C4-2B (cell line): ENCODE data around the gene SSH2.

Experiments used
- ZFX ChIP-seq: fragments of 450-650 bp; IDR thresholded peaks from 2 replicates; pipeline ENCODE4 v1.6.1; 2017
- TF ChIP-seq, protein P1 (sequence below): fragments of 450-650 bp; conservative IDR thresholded peaks from 2 replicates; pipeline ENCODE4 v1.5.1; 2017; ENCODE audit warnings: mild to moderate bottlenecking

DNA sequence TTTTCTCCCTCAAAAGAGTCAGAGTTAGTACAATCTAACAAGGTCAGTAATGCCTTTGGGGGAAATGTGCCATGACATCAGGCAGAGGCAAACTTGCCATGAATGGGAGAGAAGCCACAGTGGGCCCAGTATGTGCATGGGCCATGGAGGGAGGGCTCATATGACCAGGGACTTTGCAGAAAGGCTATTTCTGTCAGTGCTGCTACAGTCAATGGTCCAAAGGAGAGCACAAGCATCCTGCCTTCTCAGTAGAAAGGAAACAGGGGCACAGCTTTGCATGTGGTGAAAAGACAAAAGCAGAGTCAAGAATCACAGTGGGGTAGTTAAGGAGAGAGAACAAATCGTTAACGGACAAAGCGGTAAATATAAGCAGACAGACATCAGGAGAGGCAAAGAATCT is 296.1 kb downstream of the SSH2 start:
- TF ChIP-seq, protein P1, sequence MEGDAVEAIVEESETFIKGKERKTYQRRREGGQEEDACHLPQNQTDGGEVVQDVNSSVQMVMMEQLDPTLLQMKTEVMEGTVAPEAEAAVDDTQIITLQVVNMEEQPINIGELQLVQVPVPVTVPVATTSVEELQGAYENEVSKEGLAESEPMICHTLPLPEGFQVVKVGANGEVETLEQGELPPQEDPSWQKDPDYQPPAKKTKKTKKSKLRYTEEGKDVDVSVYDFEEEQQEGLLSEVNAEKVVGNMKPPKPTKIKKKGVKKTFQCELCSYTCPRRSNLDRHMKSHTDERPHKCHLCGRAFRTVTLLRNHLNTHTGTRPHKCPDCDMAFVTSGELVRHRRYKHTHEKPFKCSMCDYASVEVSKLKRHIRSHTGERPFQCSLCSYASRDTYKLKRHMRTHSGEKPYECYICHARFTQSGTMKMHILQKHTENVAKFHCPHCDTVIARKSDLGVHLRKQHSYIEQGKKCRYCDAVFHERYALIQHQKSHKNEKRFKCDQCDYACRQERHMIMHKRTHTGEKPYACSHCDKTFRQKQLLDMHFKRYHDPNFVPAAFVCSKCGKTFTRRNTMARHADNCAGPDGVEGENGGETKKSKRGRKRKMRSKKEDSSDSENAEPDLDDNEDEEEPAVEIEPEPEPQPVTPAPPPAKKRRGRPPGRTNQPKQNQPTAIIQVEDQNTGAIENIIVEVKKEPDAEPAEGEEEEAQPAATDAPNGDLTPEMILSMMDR, result no peak
- no peak for TF ChIP-seq ZFX
